Measurements from ENCODE around the gene NKD1.

DNA sequence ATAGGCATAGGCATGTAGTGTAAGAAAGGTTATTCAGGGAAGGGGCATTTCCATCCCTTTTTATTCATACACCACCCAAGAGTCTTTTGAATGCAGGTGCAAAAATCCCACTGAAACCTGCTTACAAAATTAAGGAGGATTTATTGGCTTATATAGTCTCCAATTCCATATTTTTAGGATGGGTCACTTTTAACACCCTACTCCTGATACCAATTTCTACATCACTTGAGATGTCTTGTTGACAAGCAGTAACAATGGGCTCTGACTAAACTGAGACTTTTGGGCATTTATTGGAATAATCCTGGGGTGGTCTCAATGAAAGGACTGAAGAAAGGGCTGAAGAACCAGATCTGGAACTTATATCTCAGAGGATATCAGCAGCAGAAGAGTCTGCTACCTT is 18.9 kb upstream of the NKD1 start:
- TF ChIP-seq POLR2A (IDR thresholded peaks at IDR 0.05) = no peak
- no peak for TF ChIP-seq CTCF (IDR thresholded peaks at IDR 0.05)
